Neural progenitor cell (in vitro differentiated cells): ENCODE data around the gene ULK4.

Experiments used
- EZH2 ChIP-seq: fragments of 200-600 bp; sonication (generic); IDR thresholded peaks from 2 replicates; pipeline ENCODE4 v1.6.1; 2017; ENCODE audit warnings: antibody characterized with exemption, mild to moderate bottlenecking, moderate library complexity
- EZH2phosphoT487 ChIP-seq: fragments of 200-600 bp; sonication (generic); IDR thresholded peaks from 2 replicates; pipeline ENCODE4 v1.6.1; 2017; ENCODE audit warnings: antibody characterized with exemption
- TF ChIP-seq, protein P1 (sequence below): fragments of 200-600 bp; sonication (generic); IDR thresholded peaks from 2 replicates; pipeline ENCODE4 v1.5.1; 2017; ENCODE audit warnings: antibody characterized with exemption, mild to moderate bottlenecking

DNA sequence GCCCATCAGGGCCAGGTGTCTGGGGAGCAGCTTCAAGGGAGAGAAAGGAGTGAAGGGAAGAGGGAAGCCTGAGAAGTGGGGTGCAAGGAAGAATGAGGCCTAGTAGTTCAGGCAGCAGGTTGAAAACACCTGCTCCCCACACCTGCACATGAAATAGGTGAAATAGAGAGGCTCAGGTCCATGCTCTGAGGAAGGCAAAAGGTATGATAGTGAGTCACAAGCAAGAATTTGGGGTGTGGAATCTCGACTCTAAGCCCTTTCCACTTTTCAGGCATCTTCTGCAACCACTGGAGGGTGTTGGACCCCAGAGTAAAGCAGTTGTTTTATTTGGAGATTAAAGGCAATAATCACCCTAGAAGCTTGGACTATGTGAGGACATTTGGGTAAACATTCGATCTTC, 605.1 kb downstream of the ULK4 start:
- TF ChIP-seq, protein P1, sequence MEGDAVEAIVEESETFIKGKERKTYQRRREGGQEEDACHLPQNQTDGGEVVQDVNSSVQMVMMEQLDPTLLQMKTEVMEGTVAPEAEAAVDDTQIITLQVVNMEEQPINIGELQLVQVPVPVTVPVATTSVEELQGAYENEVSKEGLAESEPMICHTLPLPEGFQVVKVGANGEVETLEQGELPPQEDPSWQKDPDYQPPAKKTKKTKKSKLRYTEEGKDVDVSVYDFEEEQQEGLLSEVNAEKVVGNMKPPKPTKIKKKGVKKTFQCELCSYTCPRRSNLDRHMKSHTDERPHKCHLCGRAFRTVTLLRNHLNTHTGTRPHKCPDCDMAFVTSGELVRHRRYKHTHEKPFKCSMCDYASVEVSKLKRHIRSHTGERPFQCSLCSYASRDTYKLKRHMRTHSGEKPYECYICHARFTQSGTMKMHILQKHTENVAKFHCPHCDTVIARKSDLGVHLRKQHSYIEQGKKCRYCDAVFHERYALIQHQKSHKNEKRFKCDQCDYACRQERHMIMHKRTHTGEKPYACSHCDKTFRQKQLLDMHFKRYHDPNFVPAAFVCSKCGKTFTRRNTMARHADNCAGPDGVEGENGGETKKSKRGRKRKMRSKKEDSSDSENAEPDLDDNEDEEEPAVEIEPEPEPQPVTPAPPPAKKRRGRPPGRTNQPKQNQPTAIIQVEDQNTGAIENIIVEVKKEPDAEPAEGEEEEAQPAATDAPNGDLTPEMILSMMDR, result no peak
- no peak for TF ChIP-seq EZH2phosphoT487
- TF ChIP-seq EZH2, result no peak
